A673 (cell line): Measurements from ENCODE around the gene LRRTM3. TPM values are rescaled to one million over a fixed set of nuclear protein-coding genes. Genes with fewer than 3 reads are reported as not detected.

ENCODE experiments used
- BruUV-seq: library from RNA; stranded (reverse); fragments of 400-500 nt; replicated peaks from 2 replicates; lab custom pipeline; 2021; lab: Mats Ljungman, UMichigan
- CTCF ChIA-PET: fragments of 300-600 bp; sonication (Branson Sonifier 250); formaldehyde crosslinking; loops from one replicate; lab custom pipeline; 2022; ENCODE audit warnings: antibody characterized with exemption; lab: Charles Lee
- POLR2A ChIA-PET: fragments of 300-600 bp; sonication (Branson Sonifier 250); formaldehyde crosslinking; loops from one replicate; lab custom pipeline; 2022; ENCODE audit warnings: antibody characterized with exemption; ENCODE audit not compliant: low non-redundant PET; lab: Charles Lee
- DNase-seq: peaks from one replicate; pipeline ENCODE4 v3.0.0-alpha.2; 2015; ENCODE audit warnings: low spot score
- H3K27ac ChIP-seq: fragments of 200-600 bp; sonication (generic); 2 replicates; pipeline ENCODE4 v1.5.1; 2016; ENCODE audit warnings: mixed run types, low read depth, mild to moderate bottlenecking, mixed read lengths, antibody characterized with exemption, low read length; ENCODE audit not compliant: poor library complexity, severe bottlenecking
- H3K27me3 ChIP-seq: fragments of 200-600 bp; sonication (generic); replicated peaks from 2 replicates; pipeline ENCODE4 v1.6.1; 2017; ENCODE audit warnings: mixed run types, low read depth, mild to moderate bottlenecking, mixed read lengths, antibody characterized with exemption, low read length; ENCODE audit not compliant: insufficient read depth, poor library complexity
- H3K36me3 ChIP-seq: fragments of 200-600 bp; sonication (generic); 2 replicates; pipeline ENCODE4 v1.6.1; 2016; ENCODE audit warnings: mixed run types, mild to moderate bottlenecking, mixed read lengths, antibody characterized with exemption, low read length; ENCODE audit not compliant: insufficient read depth, poor library complexity, severe bottlenecking
- H3K4me1 ChIP-seq: fragments of 200-600 bp; sonication (generic); 2 replicates; pipeline ENCODE4 v1.6.1; 2017; ENCODE audit warnings: mixed run types, mild to moderate bottlenecking, mixed read lengths, antibody characterized with exemption, low read length; ENCODE audit not compliant: insufficient read depth, poor library complexity, severe bottlenecking
- H3K4me3 ChIP-seq: fragments of 200-600 bp; sonication (generic); 2 replicates; pipeline ENCODE4 v1.5.1; 2016; ENCODE audit warnings: low read depth, mixed run types, mild to moderate bottlenecking, mixed read lengths, low read length; ENCODE audit not compliant: poor library complexity, severe bottlenecking
- H3K9me3 ChIP-seq: fragments of 200-600 bp; sonication (generic); 2 replicates; pipeline ENCODE4 v1.6.1; 2016; ENCODE audit warnings: mixed run types, low read depth, mild to moderate bottlenecking, mixed read lengths, antibody characterized with exemption, low read length; ENCODE audit not compliant: poor library complexity, severe bottlenecking
- CTCF ChIP-seq: fragments of 300-800, 200-600 bp; sonication (generic); conservative IDR thresholded peaks from 2 replicates; pipeline ENCODE4 v1.5.1; 2017; ENCODE audit warnings: low read depth, mild to moderate bottlenecking, antibody characterized with exemption, low read length, moderate library complexity, mixed read lengths
- EZH2 ChIP-seq: fragments of 200-600 bp; sonication (generic); IDR thresholded peaks from 2 replicates; pipeline ENCODE4 v1.6.1; 2017; ENCODE audit warnings: borderline replicate concordance, low read depth, mild to moderate bottlenecking, mixed read lengths, antibody characterized with exemption, low read length; ENCODE audit not compliant: poor library complexity, severe bottlenecking
- intact Hi-C: fragments of 100-400 bp; cut with micrococcal nuclease; formaldehyde crosslinking; loops from one replicate; pipeline ENCODE4 v1.10.0; 2022; ENCODE audit not compliant: unreplicated experiment
- total RNA-seq: library from RNA; stranded (reverse); gene quantifications from 2 replicates; pipeline ENCODE4 v1.2.3, GENCODE V29; 2021

Gene LRRTM3
- total RNA-seq, 1 experiment from 2014 or later = not detected

DNA sequence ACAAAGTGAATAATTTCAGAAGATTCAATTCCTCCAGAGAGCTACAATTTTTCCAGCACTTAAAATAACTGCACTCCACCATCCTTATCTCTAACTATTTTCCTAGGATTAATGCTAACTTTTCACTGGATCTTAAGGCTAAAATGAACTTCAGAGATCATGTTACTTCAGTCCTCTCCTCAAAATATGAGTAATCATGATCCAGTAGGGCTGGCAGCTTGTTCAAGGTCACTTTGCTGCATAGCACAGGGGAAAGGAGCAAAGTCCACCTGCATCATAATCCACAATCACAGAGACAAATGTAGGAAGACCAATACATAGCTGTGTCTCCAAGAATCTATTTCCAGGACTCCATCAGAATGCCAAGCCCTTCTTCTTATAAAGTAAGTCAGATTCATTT lies 150.3 kb downstream of the LRRTM3 start:
- CTCF ChIA-PET = no interaction called here
- intact Hi-C loops = no loop called here

GRCh38 chr10:67077376-67077775 lies 151.5 kb downstream of the LRRTM3 start:
- no TSS peak for BruUV-seq
- no peak overlapping the region for H3K27ac ChIP-seq
- H3K36me3 ChIP-seq = no peaks in the 10 kb centered on the region
- ChIA-PET CTCF (no interaction called here), POLR2A (no interaction called here)
- no peaks in the 10 kb centered on the region for H3K4me1 ChIP-seq
- no peak for DNase-seq
- H3K4me3 ChIP-seq = no peak overlapping the region
- TF ChIP-seq CTCF (no peak), EZH2 (no peak)
- no peaks in the 10 kb centered on the region for H3K9me3 ChIP-seq
- H3K27me3 ChIP-seq = no peaks in the 10 kb centered on the region
- intact Hi-C loops = no loop called here

More for the DNA sequence above, 150.3 kb downstream of the LRRTM3 start:
- TF ChIP-seq CTCF (no peak), EZH2 (no peak)
- H3K4me1 ChIP-seq = no peaks in the 10 kb centered on the region
- no peak overlapping the region for H3K4me3 ChIP-seq
- H3K9me3 ChIP-seq = no peaks in the 10 kb centered on the region
- no TSS peak for BruUV-seq
- H3K27me3 ChIP-seq = no peaks in the 10 kb centered on the region
- POLR2A ChIA-PET = no interaction called here
- no peaks in the 10 kb centered on the region for H3K36me3 ChIP-seq
- H3K27ac ChIP-seq = no peak overlapping the region
- DNase-seq = no peak

GRCh38 chr10:67079126-67079525 lies 153.3 kb downstream of the LRRTM3 start:
- H3K27ac ChIP-seq = no peak overlapping the region
- CTCF ChIA-PET = no interaction called here
- TF ChIP-seq CTCF (no peak), EZH2 (no peak)
- DNase-seq = no peak
- H3K27me3 ChIP-seq = no peaks in the 10 kb centered on the region
- POLR2A ChIA-PET = no interaction called here
- no peaks in the 10 kb centered on the region for H3K4me1 ChIP-seq
- no peaks in the 10 kb centered on the region for H3K9me3 ChIP-seq
- H3K4me3 ChIP-seq = no peak overlapping the region
- BruUV-seq = no TSS peak
- intact Hi-C loops = no loop called here
- no peaks in the 10 kb centered on the region for H3K36me3 ChIP-seq
